ENCODE measurements around the gene ABCC10.

DNA sequence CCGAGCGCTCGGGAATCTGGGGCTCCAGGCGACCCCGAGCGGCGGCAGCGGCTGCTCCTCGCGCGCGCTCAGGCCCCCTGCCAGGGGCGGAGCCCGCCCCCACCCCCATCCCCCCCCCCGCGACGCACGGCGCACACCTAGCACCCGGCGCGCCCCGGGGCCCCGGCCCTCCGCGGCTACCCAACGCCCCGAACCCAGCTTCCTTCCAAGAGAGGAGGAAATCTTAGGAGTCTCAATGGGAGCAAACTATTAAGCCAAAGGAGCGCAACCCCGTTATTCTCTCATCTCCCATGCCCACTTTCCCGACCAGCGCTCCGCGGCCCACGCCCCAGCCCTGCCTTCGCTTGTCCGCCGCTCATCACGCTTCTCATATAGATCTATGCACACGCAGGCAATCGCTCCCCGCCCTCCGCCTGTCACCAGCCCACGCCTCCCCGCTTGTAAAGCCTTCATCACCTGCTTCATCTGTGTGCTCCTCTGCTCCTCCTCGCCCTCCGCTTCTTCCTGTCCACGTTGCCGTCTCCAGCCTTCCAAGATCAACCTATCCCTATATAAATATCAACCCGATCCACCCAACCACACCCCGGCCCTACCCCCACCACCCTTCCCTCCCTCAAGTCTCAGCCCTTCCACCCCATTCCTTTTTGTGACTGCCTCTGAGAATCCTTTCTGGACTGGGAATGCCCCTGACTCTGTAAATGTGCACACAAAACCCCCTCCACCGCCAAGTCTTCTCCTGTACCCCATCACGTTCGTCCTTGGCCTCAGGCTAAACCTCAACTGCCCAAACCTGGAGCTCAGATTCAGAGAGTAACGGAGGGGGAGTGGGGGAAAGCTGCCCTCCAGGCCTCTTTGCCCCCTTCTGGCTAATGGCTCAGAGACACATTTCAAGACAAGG lies 28.4 kb downstream of the ABCC10 start, which contains the start of gene DLK2:
- TF ChIP-seq POLR2A (IDR thresholded peaks at IDR 0.05; ENCODE audit: low read depth, low read length) (no peak), TAF1 (IDR thresholded peaks at IDR 0.05; ENCODE audit: borderline replicate concordance, low read depth, low read length) (no peak), POLR2AphosphoS5 (IDR thresholded peaks at IDR 0.05; ENCODE audit: low read depth, low read length) (no peak)

All from GM12892 (cell line).